22Rv1 (cell line): Measurements from ENCODE around the gene TENM4.

ENCODE experiments used
- H3K27ac ChIP-seq: fragments of 450-650 bp; 2 replicates; pipeline ENCODE4 v1.5.1; 2017
- CTCF ChIP-seq: fragments of 450-650 bp; IDR thresholded peaks from 2 replicates; pipeline ENCODE4 v1.5.1; 2017; ENCODE audit warnings: mild to moderate bottlenecking
- ZFX ChIP-seq: fragments of 450-650 bp; IDR thresholded peaks from 2 replicates; pipeline ENCODE4 v1.6.1; 2017; ENCODE audit warnings: antibody characterized with exemption, borderline replicate concordance

TENM4 gene

DNA sequence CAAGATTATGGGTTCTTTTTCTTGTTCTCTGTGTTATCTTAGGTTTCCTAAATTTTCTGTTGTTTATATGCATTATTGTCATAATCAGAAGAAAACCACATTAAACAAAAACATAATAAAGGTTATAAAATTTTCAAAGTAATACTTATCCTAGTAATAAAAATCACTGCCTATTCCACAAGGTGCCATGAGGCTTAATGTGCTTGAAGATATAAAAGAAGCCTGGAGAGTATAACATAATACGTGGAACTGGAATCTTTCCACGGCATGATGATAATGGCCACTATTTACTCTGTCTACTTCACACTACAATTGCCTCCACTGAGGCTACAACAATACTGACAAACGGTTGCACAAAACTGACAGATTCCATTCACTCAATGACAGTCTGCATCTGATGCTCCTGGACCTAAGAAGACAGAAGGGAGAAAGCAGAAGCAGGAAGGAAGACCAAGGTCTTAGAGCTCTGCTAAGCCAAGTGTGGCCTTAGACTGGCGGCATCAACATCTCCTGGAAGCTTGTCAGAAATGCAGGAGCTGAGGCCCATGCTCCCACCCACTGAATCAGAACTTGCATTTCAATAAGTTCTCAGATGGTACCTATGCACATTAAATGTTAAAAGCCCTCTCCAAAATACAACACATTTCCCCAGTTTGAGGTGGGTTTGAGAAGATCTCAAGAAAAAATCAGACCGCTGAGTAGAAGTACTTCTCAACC, 13.1 kb downstream of the TENM4 start:
- TF ChIP-seq ZFX (no peak), CTCF (no peak)
- H3K27ac ChIP-seq, result no peak overlapping the region

DNA sequence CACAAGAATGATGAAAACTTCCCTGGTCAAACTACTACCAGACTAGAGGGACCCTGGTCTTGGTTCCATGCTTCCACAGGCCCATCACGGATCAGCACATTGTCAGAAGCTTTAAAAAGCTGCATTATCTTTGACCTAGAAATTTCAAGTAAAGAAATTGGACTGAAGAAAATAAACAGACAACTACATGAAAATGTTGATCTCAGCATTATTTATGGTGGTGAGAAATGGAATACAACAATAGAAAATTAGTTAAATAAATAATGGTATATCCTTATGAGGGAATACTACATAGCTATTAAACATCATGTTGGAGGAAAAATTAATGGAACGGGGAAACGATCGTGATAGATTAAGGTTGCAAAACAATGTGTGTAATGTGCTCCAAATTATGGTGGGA, 13.7 kb downstream of the TENM4 start:
- no peak for TF ChIP-seq ZFX
- TF ChIP-seq CTCF, result no peak

GRCh38 chr11:79425463-79425862, 15.4 kb downstream of the TENM4 start:
- no peak overlapping the region for H3K27ac ChIP-seq
- TF ChIP-seq ZFX, result no peak
- no peak for TF ChIP-seq CTCF

More for the DNA sequence above, 13.7 kb downstream of the TENM4 start:
- no peak overlapping the region for H3K27ac ChIP-seq

DNA sequence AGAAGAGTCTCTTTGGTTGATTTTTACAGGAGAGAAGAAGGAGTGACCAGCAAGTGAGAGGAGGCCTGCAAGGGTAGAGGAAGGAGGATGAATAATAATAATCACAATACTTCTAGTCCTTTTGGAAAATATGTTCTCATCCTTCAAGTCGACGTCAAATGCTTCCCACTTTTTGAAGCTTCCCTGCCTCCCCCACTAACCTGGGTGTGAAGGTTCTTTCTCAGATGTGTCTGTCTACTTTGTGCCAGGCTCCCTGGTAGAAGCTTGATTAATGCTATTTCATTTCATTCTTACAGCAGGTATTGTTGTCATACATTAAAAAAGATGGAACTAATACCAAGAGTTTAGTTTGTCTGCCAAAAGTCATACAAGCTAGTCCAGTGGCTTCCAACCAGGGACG, 17.1 kb downstream of the TENM4 start:
- TF ChIP-seq CTCF (no peak), ZFX (no peak)
- no peak overlapping the region for H3K27ac ChIP-seq

DNA sequence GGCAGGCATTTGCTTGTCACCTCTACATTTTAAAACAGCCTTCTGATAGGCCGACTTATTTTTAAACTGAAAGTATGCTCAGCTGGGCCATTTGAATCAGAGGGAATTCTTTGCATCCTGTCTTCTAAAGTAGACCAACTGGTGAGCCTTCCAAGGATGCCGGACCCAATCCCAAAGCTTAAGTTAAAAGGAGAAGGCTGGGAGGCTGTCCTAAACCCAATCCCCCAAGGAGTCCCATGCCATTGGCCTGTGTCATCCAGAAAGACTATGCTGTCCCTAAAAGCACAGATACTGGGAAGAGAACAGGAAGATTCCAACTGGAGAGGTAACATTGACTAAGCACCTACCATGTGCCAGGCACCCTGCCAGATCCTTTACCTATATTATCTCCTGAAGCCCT, 18.0 kb downstream of the TENM4 start:
- H3K27ac ChIP-seq, result no peak overlapping the region
- TF ChIP-seq CTCF (no peak), ZFX (no peak)

DNA sequence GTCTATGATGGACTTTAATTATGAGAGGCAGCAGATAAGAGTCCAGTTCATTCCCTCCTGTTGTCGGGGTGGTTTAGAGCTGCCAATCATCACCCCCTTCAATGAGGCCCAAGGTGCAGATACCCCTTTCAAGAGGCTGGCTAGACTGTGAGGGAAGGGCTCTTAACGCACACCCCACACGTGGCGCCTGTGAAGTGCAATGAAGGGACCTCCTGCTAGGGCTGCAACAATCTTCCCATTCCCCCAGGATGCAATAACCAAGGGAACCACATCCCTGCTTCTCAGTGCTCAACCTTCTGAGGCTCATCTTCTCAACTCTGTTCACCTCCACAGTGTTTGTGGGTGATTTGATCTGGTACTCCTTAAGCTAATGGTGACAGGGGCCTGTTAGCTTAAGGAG, 19.0 kb downstream of the TENM4 start:
- TF ChIP-seq CTCF, result no peak
- no peak for TF ChIP-seq ZFX
- H3K27ac ChIP-seq, result no peak overlapping the region

DNA sequence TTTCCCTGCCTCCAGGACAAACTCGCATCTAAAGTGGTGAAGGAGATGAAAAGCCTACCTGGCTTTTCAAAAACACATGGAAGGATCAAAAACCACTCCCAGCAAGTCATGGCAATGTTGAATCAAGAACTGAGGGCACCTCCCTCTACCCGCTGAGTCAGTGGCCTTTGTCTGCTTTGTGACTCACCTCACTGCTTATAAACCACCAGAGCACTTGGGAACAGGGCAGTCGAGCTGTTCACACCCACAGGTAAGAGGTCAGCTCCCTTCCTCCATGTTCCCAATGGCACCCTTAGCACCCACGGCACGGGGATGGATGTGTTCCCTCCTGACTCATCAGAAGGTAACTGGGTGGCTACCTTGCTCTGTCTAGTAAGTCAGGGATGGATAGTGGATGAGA, 21.7 kb downstream of the TENM4 start:
- TF ChIP-seq CTCF, result no peak
- TF ChIP-seq ZFX, result no peak
- no peak overlapping the region for H3K27ac ChIP-seq
